ENCODE measurements around the gene TRPM4. TPM values are rescaled to one million over a fixed set of nuclear protein-coding genes. Genes with fewer than 3 reads are reported as not detected.
"Not testable (repeated sequence)": the region's sequence is repeated elsewhere in the genome, so short reads cannot be mapped to it uniquely, and the experiment has no call there.

TRPM4 gene
- total RNA-seq, 1 donor from 2014 or later = 31.5 TPM

- DNase-seq = peak; percentile 85
These were observed 20.8 kb upstream of the TRPM4 start for GRCh38 chr19:49136771-49137171.

GRCh38 chr19:49140951-49141350 is 16.6 kb upstream of the TRPM4 start:
- intact Hi-C loops (cut with micrococcal nuclease) = no loop called here
- Histone ChIP-seq H3K27ac (replicated peaks) (no peak overlapping the region), H3K4me1 (peaks cover 29% of the 10 kb centered on the region), H3K4me3 (no peak overlapping the region), H3K27me3 (ENCODE audit: low read depth) (no peaks in the 10 kb centered on the region), H3K36me3 (no peaks in the 10 kb centered on the region), H3K9me3 (replicated peaks) (no peaks in the 10 kb centered on the region)
- no peak for TF ChIP-seq CTCF (IDR thresholded peaks at IDR 0.05; ENCODE audit: borderline replicate concordance)
- no peak for DNase-seq

More at GRCh38 chr19:49136771-49137171, 20.8 kb upstream of the TRPM4 start:
- no peaks in the 10 kb centered on the region for H3K27me3 ChIP-seq (ENCODE audit: low read depth)
- peak overlapping the region; percentile 21 for H3K4me3 ChIP-seq
- no peaks in the 10 kb centered on the region for H3K9me3 ChIP-seq (replicated peaks)
- H3K36me3 ChIP-seq = no peaks in the 10 kb centered on the region
- intact Hi-C loops (cut with micrococcal nuclease) = no loop called here
- H3K27ac ChIP-seq (replicated peaks) = peak overlapping the region; percentile 82
- TF ChIP-seq CTCF (IDR thresholded peaks at IDR 0.05; ENCODE audit: borderline replicate concordance) = no peak
- H3K4me1 ChIP-seq = peaks cover 22% of the 10 kb centered on the region

- no peaks in the 10 kb centered on the region for H3K9me3 ChIP-seq (replicated peaks)
- intact Hi-C loops (cut with micrococcal nuclease) = no loop called here
- no peaks in the 10 kb centered on the region for H3K27me3 ChIP-seq (ENCODE audit: low read depth)
- no peak for TF ChIP-seq CTCF (IDR thresholded peaks at IDR 0.05; ENCODE audit: borderline replicate concordance)
- H3K4me3 ChIP-seq = no peak overlapping the region
- DNase-seq = no peak
- H3K4me1 ChIP-seq = peaks cover 29% of the 10 kb centered on the region
- H3K36me3 ChIP-seq = no peaks in the 10 kb centered on the region
- no peak overlapping the region for H3K27ac ChIP-seq (replicated peaks)
These were observed 16.2 kb upstream of the TRPM4 start for GRCh38 chr19:49141352-49141751.

GRCh38 chr19:49142866-49143335 is 14.7 kb upstream of the TRPM4 start:
- H3K4me3 ChIP-seq = peak overlapping the region; percentile 70
- H3K9me3 ChIP-seq (replicated peaks) = no peaks in the 10 kb centered on the region
- H3K4me1 ChIP-seq = peaks cover 37% of the 10 kb centered on the region
- peak; percentile 92 for DNase-seq
- H3K27ac ChIP-seq (replicated peaks) = peak overlapping the region; percentile 31
- H3K27me3 ChIP-seq (ENCODE audit: low read depth) = no peaks in the 10 kb centered on the region
- H3K36me3 ChIP-seq = no peaks in the 10 kb centered on the region
- intact Hi-C loops (cut with micrococcal nuclease) = no loop called here
- TF ChIP-seq CTCF (IDR thresholded peaks at IDR 0.05; ENCODE audit: borderline replicate concordance) = no peak

- no peaks in the 10 kb centered on the region for H3K9me3 ChIP-seq (replicated peaks)
- peak overlapping the region; percentile 46 for H3K4me3 ChIP-seq
- peak; percentile 92 for TF ChIP-seq CTCF (IDR thresholded peaks at IDR 0.05; ENCODE audit: borderline replicate concordance)
- H3K27me3 ChIP-seq (ENCODE audit: low read depth) = no peaks in the 10 kb centered on the region
- intact Hi-C loops (cut with micrococcal nuclease) = no loop called here
- no peaks in the 10 kb centered on the region for H3K36me3 ChIP-seq
- peak; percentile 84 for DNase-seq
- peaks cover 64% of the 10 kb centered on the region for H3K4me1 ChIP-seq
- peak overlapping the region; percentile 25 for H3K27ac ChIP-seq (replicated peaks)
These were observed 11.8 kb upstream of the TRPM4 start for GRCh38 chr19:49145573-49146407.

GRCh38 chr19:49146408-49146770 is 11.2 kb upstream of the TRPM4 start:
- H3K27ac ChIP-seq (replicated peaks) = peak overlapping the region; percentile 18
- DNase-seq, H3K4me3 ChIP-seq: not testable (repeated sequence)

More at GRCh38 chr19:49146408-49146770, 11.2 kb upstream of the TRPM4 start:
- H3K36me3 ChIP-seq; H3K9me3 ChIP-seq (replicated peaks); H3K27me3 ChIP-seq (ENCODE audit: low read depth); intact Hi-C loops (cut with micrococcal nuclease): not testable (repeated sequence)
- peaks cover 70% of the 10 kb centered on the region for H3K4me1 ChIP-seq

Data from left ventricle myocardium inferior (tissue), 1 donor.